NT2/D1 (cell line): ENCODE data around the gene CWC27.
"Not testable (repeated sequence)": the region's sequence is repeated elsewhere in the genome, so short reads cannot be mapped to it uniquely, and the experiment has no call there.

Source experiments
- SUZ12 ChIP-seq: IDR thresholded peaks from 2 replicates; pipeline ENCODE4 v1.6.1; 2011; ENCODE audit not compliant: insufficient read length, insufficient read depth; ENCODE audit errors: extremely low read depth
- ZNF274 ChIP-seq: IDR thresholded peaks from 2 replicates; pipeline ENCODE4 v1.6.1; 2011; ENCODE audit warnings: mild to moderate bottlenecking, low read depth, low read length

- not testable (repeated sequence) for TF ChIP-seq ZNF274, SUZ12
Observed at GRCh38 chr5:64830650-64831049, 61.9 kb downstream of the CWC27 start.
